Right atrium auricular region (tissue), 2 donors: ENCODE data around the gene TMEM258. TPM values are rescaled to one million over a fixed set of nuclear protein-coding genes. Genes with fewer than 3 reads are reported as not detected.

Source experiments
- DNase-seq: peaks from one replicate; pipeline ENCODE4 v3.0.0-alpha.2; 2019; ENCODE audit warnings: low spot score
- H3K27ac ChIP-seq, 2 donors: fragments of 200-600 bp; sonication (generic); 1 replicate in 1 of 2; 2 replicates in 1 of 2; pipeline ENCODE4 v1.5.1; 2016 to 2019
- H3K27me3 ChIP-seq, 2 donors: fragments of 200-600 bp; sonication (generic); one replicate each; pipeline versions ENCODE4 v1.5.1 to v1.6.0; 2017 to 2019
- H3K36me3 ChIP-seq: fragments of 200-600 bp; sonication (generic); one replicate; pipeline ENCODE4 v1.5.1; 2016
- H3K4me1 ChIP-seq, 2 donors: fragments of 200-600 bp; sonication (generic); one replicate each; pipeline versions ENCODE4 v1.5.1 to v1.6.0; 2017 to 2019
- H3K4me3 ChIP-seq, 2 donors: fragments of 200-600 bp; sonication (generic); 1 replicate in 1 of 2; 2 replicates in 1 of 2; pipeline ENCODE4 v1.5.1; 2017 to 2019; ENCODE audit warnings: mild to moderate bottlenecking in 1 of 2, moderate library complexity in 1 of 2
- H3K9me3 ChIP-seq, 2 donors: fragments of 200-600 bp; sonication (generic); one replicate each; pipeline ENCODE4 v1.5.1; 2019
- CTCF ChIP-seq, 2 donors: fragments of 200-600 bp; sonication (generic); IDR thresholded peaks; one replicate each; pipeline ENCODE4 v1.5.1; 2019; ENCODE audit warnings: antibody characterized with exemption in 2 of 2
- total RNA-seq, 2 donors: library from RNA; depleted of rRNA; stranded (reverse); fragments of >200 nt; gene quantifications; one replicate each; pipeline ENCODE4 v1.1.0, GENCODE V29; 2016

The TMEM258 gene
- total RNA-seq, 2 donors from 2014 or later = 43.4 to 54.7 TPM

GRCh38 chr11:61746442-61747191 lies 45.8 kb downstream of the TMEM258 start:
- Histone ChIP-seq H3K9me3 (no peaks in the 10 kb centered on the region), H3K36me3 (peaks cover 8% of the 10 kb centered on the region), H3K4me1 (peaks cover 0 to 8% of the 10 kb centered on the region in 2 donors), H3K27ac (no peak overlapping the region), H3K4me3 (no peak overlapping the region), H3K27me3 (no peaks in the 10 kb centered on the region)
- TF ChIP-seq CTCF (IDR thresholded peaks at IDR 0.05) = no peak
- no peak for DNase-seq

- Histone ChIP-seq H3K27ac (no peak overlapping the region), H3K27me3 (no peaks in the 10 kb centered on the region), H3K4me1 (peaks cover 0 to 8% of the 10 kb centered on the region in 2 donors), H3K36me3 (peaks cover 8% of the 10 kb centered on the region), H3K9me3 (no peaks in the 10 kb centered on the region), H3K4me3 (no peak overlapping the region)
- TF ChIP-seq CTCF (IDR thresholded peaks at IDR 0.05) = no peak
- no peak for DNase-seq
Measured at GRCh38 chr11:61745781-61746441, 46.5 kb downstream of the TMEM258 start.

GRCh38 chr11:61744609-61745156 lies 47.7 kb downstream of the TMEM258 start:
- Histone ChIP-seq H3K9me3 (no peaks in the 10 kb centered on the region), H3K27ac (no peak overlapping the region), H3K4me3 (no peak overlapping the region), H3K4me1 (peaks cover 0 to 8% of the 10 kb centered on the region in 2 donors), H3K36me3 (peaks cover 8% of the 10 kb centered on the region), H3K27me3 (no peaks in the 10 kb centered on the region)
- no peak for DNase-seq
- no peak for TF ChIP-seq CTCF (IDR thresholded peaks at IDR 0.05)

- Histone ChIP-seq H3K27me3 (no peaks in the 10 kb centered on the region), H3K36me3 (peaks cover 8% of the 10 kb centered on the region)
- DNase-seq = no peak
Measured at GRCh38 chr11:61744181-61744580, 48.2 kb downstream of the TMEM258 start.

DNA sequence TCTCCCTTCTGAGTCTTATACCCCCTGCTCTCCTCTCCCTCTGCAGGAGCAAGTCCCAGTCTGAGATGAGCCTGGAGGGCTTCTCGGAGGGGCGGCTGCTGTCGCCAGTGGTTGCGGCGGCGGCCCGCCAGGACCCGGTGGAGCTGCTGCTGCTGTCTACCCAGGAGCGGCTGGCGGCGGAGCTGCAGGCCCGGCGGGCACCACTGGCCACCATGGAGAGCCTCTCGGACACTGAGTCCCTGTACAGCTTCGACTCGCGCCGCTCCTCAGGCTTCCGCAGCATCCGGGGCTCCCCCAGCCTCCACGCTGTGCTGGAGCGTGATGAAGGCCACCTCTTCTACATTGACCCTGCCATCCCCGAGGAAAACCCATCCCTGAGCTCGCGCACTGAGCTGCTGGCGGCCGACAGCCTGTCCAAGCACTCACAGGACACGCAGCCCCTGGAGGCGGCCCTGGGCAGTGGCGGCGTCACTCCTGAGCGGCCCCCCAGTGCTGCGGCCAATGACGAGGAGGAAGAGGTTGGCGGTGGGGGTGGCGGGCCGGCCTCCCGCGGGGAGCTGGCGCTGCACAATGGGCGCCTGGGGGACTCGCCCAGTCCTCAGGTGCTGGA lies 48.8 kb downstream of the TMEM258 start:
- no peak overlapping the region for H3K27ac ChIP-seq
- H3K4me1 ChIP-seq = peaks cover 0 to 8% of the 10 kb centered on the region in 2 donors
- DNase-seq = no peak
- TF ChIP-seq CTCF (IDR thresholded peaks at IDR 0.05) = no peak
- peaks cover 8% of the 10 kb centered on the region for H3K36me3 ChIP-seq
- H3K4me3 ChIP-seq = no peak overlapping the region
- H3K27me3 ChIP-seq = no peaks in the 10 kb centered on the region
- no peaks in the 10 kb centered on the region for H3K9me3 ChIP-seq

More at GRCh38 chr11:61744181-61744580, 48.2 kb downstream of the TMEM258 start:
- Histone ChIP-seq H3K9me3 (no peaks in the 10 kb centered on the region), H3K27ac (no peak overlapping the region), H3K4me1 (peaks cover 0 to 8% of the 10 kb centered on the region in 2 donors), H3K4me3 (no peak overlapping the region)
- no peak for TF ChIP-seq CTCF (IDR thresholded peaks at IDR 0.05)
